GM13976 (cell line): ENCODE results near the gene CHD2.

Experiments used
- DNase-seq: peaks from one replicate; pipeline ENCODE4 v3.0.0; 2012; ENCODE audit warnings: low spot score
- in situ Hi-C: fragments of 300-500 bp; cut with MboI; formaldehyde crosslinking; loops from one replicate; pipeline ENCODE4 v1.12.0; 2022; ENCODE audit warnings: low sequenced_read_pairs, mixed read lengths, inconsistent platforms; ENCODE audit not compliant: unreplicated experiment
- TF ChIP-seq, protein P1 (sequence below): IDR thresholded peaks from 2 replicates; pipeline ENCODE4 v1.5.1; 2012; ENCODE audit warnings: borderline replicate concordance, mild to moderate bottlenecking; ENCODE audit not compliant: insufficient read depth; ENCODE audit errors: extremely low read depth, missing control alignments, control extremely low read depth

CHD2 gene

GRCh38 chr15:92906020-92906419 is 5.9 kb downstream of the CHD2 start:
- in situ Hi-C loops, result no loop called here
- TF ChIP-seq, protein P1, sequence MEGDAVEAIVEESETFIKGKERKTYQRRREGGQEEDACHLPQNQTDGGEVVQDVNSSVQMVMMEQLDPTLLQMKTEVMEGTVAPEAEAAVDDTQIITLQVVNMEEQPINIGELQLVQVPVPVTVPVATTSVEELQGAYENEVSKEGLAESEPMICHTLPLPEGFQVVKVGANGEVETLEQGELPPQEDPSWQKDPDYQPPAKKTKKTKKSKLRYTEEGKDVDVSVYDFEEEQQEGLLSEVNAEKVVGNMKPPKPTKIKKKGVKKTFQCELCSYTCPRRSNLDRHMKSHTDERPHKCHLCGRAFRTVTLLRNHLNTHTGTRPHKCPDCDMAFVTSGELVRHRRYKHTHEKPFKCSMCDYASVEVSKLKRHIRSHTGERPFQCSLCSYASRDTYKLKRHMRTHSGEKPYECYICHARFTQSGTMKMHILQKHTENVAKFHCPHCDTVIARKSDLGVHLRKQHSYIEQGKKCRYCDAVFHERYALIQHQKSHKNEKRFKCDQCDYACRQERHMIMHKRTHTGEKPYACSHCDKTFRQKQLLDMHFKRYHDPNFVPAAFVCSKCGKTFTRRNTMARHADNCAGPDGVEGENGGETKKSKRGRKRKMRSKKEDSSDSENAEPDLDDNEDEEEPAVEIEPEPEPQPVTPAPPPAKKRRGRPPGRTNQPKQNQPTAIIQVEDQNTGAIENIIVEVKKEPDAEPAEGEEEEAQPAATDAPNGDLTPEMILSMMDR, result no peak
- DNase-seq, result no peak

GRCh38 chr15:92906563-92907081 is 6.5 kb downstream of the CHD2 start:
- in situ Hi-C loops, result no loop called here
- TF ChIP-seq, protein P1, result no peak
- peak; percentile 42 for DNase-seq

GRCh38 chr15:92907229-92907628 is 7.1 kb downstream of the CHD2 start:
- TF ChIP-seq, protein P1, result no peak
- no peak for DNase-seq
- in situ Hi-C loops, result no loop called here

DNA sequence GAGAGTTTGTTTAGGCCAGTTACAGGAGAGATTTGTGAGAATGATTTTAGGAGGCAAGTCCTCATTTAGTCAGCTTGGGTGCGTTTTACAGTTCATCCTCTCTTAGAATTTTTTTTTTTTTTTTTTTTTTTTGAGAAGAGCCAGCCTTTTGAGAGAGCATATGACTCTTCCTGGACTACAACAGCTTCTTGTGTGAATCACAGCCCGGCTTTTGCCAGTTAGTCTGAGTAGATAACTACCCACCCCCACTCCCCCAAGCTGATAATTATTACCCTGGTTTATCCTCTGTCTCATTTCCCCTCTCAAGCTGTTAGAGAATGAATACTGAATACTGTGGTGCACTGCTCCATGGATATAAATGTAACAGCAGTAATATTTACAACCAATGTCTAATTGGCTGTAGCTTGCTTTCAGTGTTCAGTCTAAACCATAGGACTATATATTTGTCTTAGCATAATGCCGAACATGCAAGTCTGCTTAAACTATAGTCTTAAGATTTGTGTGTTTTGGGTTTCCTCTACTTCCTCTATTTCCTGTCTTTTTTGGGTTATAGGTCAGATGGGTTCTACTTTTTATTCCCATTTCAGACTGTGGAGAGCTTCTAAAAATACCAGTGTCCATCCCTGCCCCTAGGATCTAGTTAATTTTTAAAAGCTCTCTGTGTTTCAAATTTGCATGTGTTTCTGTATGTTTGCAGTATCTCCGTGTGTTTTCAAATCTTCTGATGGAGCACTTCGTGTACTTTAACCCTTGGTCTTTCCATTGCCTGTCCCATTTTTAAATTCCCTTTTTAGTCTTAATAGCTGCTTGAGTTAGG is 8.0 kb downstream of the CHD2 start:
- no peak for DNase-seq
- in situ Hi-C loops, result no loop called here
- TF ChIP-seq, protein P1, result no peak

- in situ Hi-C loops, result no loop called here
- TF ChIP-seq, protein P1, result no peak
- no peak for DNase-seq
These were observed 8.6 kb downstream of the CHD2 start for GRCh38 chr15:92908713-92909057.

- no peak for DNase-seq
- TF ChIP-seq, protein P1, result no peak
- in situ Hi-C loops, result no loop called here
These were observed 9.1 kb downstream of the CHD2 start for GRCh38 chr15:92909136-92909781.
